Urinary bladder (tissue), 4 donors: ENCODE measurements around the gene COL9A3. TPM values are rescaled to one million over a fixed set of nuclear protein-coding genes. Genes with fewer than 3 reads are reported as not detected.
"Not testable (repeated sequence)": the region's sequence is repeated elsewhere in the genome, so short reads cannot be mapped to it uniquely, and the experiment has no call there.

Experiments used
- DNase-seq: peaks from one replicate; pipeline ENCODE4 v3.0.0-alpha.2; 2015; ENCODE audit errors: extremely low spot score
- H3K27ac ChIP-seq: one replicate; pipeline ENCODE4 v1.5.1; 2013; ENCODE audit warnings: low read depth, mild to moderate bottlenecking, moderate library complexity
- H3K36me3 ChIP-seq: one replicate; pipeline ENCODE4 v1.6.1; 2013; ENCODE audit warnings: mild to moderate bottlenecking, moderate library complexity; ENCODE audit not compliant: insufficient read depth
- H3K4me1 ChIP-seq: one replicate; pipeline ENCODE4 v1.6.1; 2013; ENCODE audit warnings: mild to moderate bottlenecking, moderate library complexity; ENCODE audit not compliant: insufficient read depth
- H3K4me3 ChIP-seq: one replicate; pipeline ENCODE4 v1.5.1; 2013; ENCODE audit warnings: low read depth, low read length
- WGBS: extraction: QIAGEN DNeasy Blood & Tissue Kit; methylation state at CpG from one replicate; pipeline ENCODE4 v1.1.7; 2013; 5-methylcytosine and 5-hydroxymethylcytosine counted together
- polyA plus RNA-seq: library from polyadenylated mRNA; stranded (reverse); fragments of 200-250 nt; gene quantifications from one replicate; pipeline ENCODE4 v1.2.3, GENCODE V29; 2013
- total RNA-seq: library from RNA; depleted of rRNA; stranded (reverse); fragments of >200 nt; gene quantifications from one replicate; pipeline ENCODE4 v1.2.3, GENCODE V29; 2014
- donor health status: healthy with polysubstance abuse.
- donor health status: healthy.

COL9A3 gene
- total and polyA plus RNA-seq, 2 donors: 9.8 to 101 TPM

DNA sequence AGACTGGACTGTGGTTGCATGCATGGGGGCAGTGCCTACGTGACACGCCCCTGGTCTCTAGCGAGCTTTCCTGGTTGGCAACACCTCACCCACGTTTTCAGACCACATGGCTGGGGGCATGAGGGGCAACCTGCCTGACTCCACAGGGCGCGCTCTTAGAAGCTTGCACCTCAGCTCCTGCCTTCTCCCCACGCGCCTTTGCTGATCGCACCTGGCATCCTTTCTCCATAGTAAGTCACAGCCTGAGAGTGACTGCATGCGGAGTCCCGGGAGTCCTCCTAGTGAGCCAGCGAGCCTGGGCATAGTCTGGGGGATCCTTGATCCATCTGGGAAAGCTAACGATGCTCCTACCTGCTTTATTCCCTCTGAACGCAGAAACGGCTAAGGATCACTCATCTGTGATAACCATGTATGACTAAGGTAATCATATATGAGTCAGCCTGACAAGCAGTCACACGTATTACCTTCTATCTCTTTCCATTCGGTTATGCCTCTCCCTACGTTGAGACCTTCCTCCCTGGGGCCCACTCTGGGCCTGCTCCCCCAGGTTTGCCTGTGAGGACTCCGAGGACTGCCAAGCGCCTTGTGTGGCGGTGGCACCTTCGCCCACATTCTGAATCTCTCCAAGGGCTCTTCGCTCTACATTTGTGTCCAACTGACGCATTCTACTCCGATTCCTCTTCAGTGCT is 40.2 kb downstream of the COL9A3 start:
- no peaks in the 10 kb centered on the region for H3K36me3 ChIP-seq
- DNase-seq: no peak
- WGBS: 89% methylated on average over 25 of the region's 25 CpGs

DNA sequence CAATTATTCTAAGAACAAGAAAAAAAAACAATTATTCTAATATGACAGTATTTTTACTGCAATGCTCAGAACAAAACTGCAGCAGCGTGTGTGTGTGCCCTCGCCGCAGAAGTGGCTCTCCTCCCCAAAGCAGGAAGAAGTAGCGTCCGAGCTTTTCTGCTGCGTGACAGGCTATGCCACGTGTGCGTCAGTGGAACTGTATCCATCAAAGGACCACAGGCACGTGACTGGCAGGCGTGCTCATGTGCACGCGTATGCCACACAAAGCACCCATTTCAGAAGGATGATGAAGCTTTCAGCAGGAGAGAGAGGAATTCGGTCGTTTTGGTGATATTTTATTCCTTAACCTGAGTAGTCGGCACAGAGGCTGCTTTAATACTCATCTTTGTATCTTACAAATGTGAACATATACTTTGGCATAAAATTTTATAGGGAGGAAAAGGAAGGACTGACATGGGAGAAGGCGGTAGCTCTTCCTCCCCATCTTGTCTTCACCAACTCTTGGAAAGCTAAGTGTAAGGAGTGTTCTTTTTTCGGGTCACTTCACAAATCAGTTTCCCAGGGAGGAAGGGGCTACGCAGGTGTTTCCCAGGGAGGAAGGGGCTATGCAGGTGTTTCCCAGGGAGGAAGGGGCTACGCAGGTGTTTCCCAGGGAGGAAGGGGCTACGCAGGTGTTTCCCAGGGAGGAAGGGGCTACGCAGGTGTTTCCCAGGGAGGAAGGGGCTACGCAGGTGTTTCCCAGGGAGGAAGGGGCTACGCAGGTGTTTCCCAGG is 41.4 kb downstream of the COL9A3 start:
- Histone ChIP-seq H3K4me1 (no peaks in the 10 kb centered on the region), H3K36me3 (no peaks in the 10 kb centered on the region), H3K4me3 (no peak overlapping the region), H3K27ac (no peak overlapping the region)
- DNase-seq: no peak
- WGBS: 92% methylated on average over 20 of the region's 23 CpGs

More for the DNA sequence above, 40.2 kb downstream of the COL9A3 start:
- no peak overlapping the region for H3K4me3 ChIP-seq
- no peaks in the 10 kb centered on the region for H3K4me1 ChIP-seq
- H3K27ac ChIP-seq: no peak overlapping the region

GRCh38 chr20:62859721-62860120 is 42.9 kb downstream of the COL9A3 start:
- Histone ChIP-seq H3K27ac (no peak overlapping the region), H3K4me3 (no peak overlapping the region), H3K36me3 (no peaks in the 10 kb centered on the region), H3K4me1 (no peaks in the 10 kb centered on the region)
- no peak for DNase-seq
- 91% methylated on average over 12 of the region's 12 CpGs for WGBS

DNA sequence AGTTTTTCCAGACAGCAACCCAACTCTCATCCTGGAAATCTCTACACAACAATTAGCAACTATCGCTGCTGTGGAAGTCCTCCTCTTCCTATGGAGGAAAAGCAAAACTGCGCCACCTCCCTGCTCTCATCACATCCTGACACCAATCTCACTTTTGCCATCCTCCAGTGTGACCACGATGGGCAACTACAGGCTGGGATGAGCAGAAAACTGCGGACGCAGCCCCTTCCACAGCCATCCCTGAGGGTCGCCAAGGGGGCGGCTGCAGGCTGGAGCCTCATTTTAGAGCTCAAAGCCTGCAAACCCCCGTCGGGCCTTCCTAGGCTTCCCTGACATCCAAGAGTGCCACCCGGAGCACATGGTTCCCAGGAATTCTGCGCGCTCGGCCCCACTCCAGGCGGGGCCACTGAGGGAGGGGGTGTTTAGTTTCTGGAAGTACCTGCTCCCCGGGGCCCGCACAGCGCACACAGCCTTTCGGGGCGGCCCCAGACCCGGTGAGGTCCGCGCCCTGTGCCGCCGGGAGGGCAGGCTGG is 43.6 kb downstream of the COL9A3 start:
- no peak for DNase-seq
- WGBS: 15% methylated on average over 24 of the region's 24 CpGs
- Histone ChIP-seq H3K27ac (no peak overlapping the region), H3K36me3 (no peaks in the 10 kb centered on the region), H3K4me3 (peak overlapping the region; percentile 79), H3K4me1 (no peaks in the 10 kb centered on the region)

DNA sequence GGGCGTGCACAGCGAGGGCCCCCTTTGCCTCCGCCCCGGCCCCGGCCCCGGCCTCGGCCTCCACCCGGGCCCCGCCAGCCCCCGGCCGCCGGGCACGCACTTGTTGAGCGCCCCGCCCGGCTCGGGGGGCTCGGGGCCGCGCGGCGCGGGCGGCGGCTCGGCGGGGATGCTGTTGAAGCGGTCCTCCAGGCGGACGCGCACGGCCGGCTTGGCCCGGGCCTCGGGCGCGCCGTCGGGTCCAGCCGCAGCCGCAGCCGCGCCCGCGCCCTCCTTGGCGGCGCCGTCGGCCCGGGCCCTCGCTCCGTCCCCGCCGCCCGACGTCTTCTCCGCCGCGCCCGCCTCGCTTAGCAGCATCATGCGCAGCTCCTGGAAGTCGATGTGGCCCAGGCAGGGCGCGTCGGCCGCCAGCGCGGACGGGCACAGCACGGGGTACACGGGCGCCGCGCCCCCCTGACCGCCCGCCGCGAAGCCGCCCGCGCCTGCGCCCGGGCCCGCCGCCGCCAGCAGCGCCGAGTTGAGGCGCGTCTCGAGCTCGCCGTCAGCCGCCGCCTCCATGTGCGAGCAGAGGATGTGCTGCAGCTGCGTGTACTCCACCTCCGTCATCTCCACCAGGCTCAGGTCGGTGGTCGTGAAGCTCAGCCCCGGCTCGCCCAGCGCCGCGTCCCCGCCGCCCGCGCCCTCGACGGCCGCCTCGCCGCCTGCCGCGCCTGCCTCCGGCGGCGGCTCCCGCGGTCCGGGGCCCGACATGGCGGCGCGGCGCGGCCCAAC is 44.3 kb downstream of the COL9A3 start:
- WGBS: 1% methylated on average over 128 of the region's 129 CpGs
- no peak overlapping the region for H3K27ac ChIP-seq
- no peak for DNase-seq
- H3K4me1 ChIP-seq: no peaks in the 10 kb centered on the region
- peak overlapping the region; percentile 79 for H3K4me3 ChIP-seq
- no peaks in the 10 kb centered on the region for H3K36me3 ChIP-seq

GRCh38 chr20:62861726-62862336 is 45.0 kb downstream of the COL9A3 start, which contains the start of gene TCFL5:
Gene TCFL5, minus strand, starts transcription at chr20:62861822. Its CDS starts 152 bp downstream, at chr20:62861670.
- 11% methylated on average over 54 of the region's 70 CpGs for WGBS
- no peak within 1 kb of the TSS for H3K27ac ChIP-seq
- H3K36me3 ChIP-seq: no peaks in the 10 kb centered on the region
- peak; percentile 51 for DNase-seq
- H3K4me3 ChIP-seq: peak within 1 kb of the TSS; percentile 79
- no peaks in the 10 kb centered on the region for H3K4me1 ChIP-seq

DNA sequence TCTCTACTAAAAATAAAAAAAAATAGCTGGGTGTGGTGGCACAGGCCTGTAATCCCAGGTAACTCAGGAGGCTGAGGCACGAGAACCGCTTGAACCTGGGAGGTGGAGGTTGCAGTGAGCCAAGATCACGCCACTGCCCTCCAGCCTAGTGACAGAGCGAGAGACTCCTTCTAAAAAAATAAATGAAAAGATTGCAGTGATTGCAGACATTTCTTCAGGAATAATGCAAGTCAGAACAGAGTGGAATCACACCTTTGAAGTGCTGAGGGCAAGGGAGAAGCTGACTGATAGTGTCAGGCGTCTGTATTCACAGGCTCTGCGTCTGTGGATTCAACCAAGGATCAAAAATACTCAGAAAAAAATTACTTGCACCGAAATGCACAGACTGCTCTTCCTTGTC is 47.4 kb downstream of the COL9A3 start:
- Histone ChIP-seq H3K4me3 (no peak overlapping the region), H3K36me3 (no peaks in the 10 kb centered on the region), H3K4me1 (no peaks in the 10 kb centered on the region), H3K27ac (no peak overlapping the region)
- WGBS: 95% methylated on average over 7 of the region's 7 CpGs
- DNase-seq: no peak

DNA sequence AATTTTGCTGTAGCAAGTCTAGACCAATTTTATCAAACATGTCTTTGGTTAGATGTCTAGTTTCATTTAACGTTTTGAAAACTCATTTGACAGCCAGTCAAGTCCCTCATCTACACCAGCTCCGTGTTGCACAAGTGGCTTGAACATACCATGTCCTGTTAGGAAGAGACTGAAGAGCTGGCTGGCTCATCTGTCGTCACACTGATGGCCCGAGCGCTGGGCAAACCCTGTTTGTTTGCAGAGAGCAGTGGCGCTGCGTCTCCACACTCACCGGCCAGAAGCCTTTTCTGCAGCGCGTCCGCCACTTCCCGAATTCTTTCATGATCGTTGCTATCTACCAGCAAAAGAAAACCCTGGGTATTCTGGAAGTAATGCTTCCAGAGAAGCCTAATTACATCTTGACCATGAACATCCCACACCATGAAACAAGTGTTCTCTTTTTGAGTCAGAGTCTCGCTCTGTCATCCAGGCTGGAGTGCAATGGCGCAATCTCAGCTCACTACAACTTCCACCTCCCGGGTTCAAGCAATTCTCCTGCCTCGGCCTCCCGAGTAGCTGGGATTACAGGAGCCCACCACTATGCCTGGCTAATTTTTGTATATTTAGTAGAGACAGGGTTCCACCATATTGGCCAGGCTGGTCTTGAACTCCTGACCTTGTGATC is 55.5 kb downstream of the COL9A3 start:
- no peak for DNase-seq
- Histone ChIP-seq H3K36me3 (no peaks in the 10 kb centered on the region), H3K4me3 (no peak overlapping the region), H3K27ac (no peak overlapping the region), H3K4me1 (no peaks in the 10 kb centered on the region)
- 82% methylated on average over 18 of the region's 18 CpGs for WGBS

- no peak overlapping the region for H3K27ac ChIP-seq
- no peak overlapping the region for H3K4me3 ChIP-seq
- no peaks in the 10 kb centered on the region for H3K4me1 ChIP-seq
- no peaks in the 10 kb centered on the region for H3K36me3 ChIP-seq
- WGBS: 87% methylated on average over 6 of the region's 6 CpGs
- DNase-seq: no peak
Observed at GRCh38 chr20:62872862-62873261, 56.0 kb downstream of the COL9A3 start.

- H3K36me3 ChIP-seq: no peaks in the 10 kb centered on the region
- no peak for DNase-seq
- H3K4me1 ChIP-seq: no peaks in the 10 kb centered on the region
- no peak overlapping the region for H3K4me3 ChIP-seq
- 68% methylated on average over 7 of the region's 7 CpGs for WGBS
- no peak overlapping the region for H3K27ac ChIP-seq
Observed at GRCh38 chr20:62873280-62873679, 56.4 kb downstream of the COL9A3 start.

GRCh38 chr20:62873681-62874031 is 56.8 kb downstream of the COL9A3 start:
- not testable (repeated sequence) for H3K36me3 ChIP-seq, H3K4me1 ChIP-seq, H3K4me3 ChIP-seq, DNase-seq, H3K27ac ChIP-seq
- WGBS: 6% methylated on average over 15 of the region's 15 CpGs

DNA sequence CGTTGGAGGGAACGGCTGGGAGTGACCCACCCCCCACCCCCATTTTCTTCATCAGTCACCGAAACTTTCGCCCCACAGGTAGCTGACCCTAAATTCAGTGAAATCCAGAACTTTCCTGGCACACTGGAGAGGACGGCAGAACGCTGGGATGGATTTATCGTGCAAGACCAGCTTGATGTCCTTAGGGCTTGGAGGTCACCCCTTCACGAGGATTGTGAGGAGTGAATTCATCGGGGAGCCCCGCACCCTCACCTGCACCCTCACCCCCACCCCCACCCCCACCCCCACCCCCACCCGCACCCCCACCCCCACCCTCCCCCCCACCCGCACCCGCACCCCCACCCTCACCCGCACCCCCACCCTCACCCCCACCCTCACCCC is 58.1 kb downstream of the COL9A3 start:
- H3K36me3 ChIP-seq: no peaks in the 10 kb centered on the region
- 91% methylated on average over 10 of the region's 14 CpGs for WGBS
- no peak overlapping the region for H3K4me3 ChIP-seq
- H3K27ac ChIP-seq: no peak overlapping the region
- no peak for DNase-seq
- no peaks in the 10 kb centered on the region for H3K4me1 ChIP-seq
